Measurements from ENCODE around the gene LSM3.

The LSM3 gene

GRCh38 chr3:14170531-14171159 lies 8.0 kb upstream of the LSM3 start:
- no peak overlapping the region for H3K9ac ChIP-seq (ENCODE audit: low read depth in 1 of 2, low read length in 2 of 2)
- H3K36me3 ChIP-seq (ENCODE audit: control insufficient read depth in 1 of 2, insufficient read depth in 2 of 2, low read length in 2 of 2), result peaks cover 50 to 73% of the 10 kb centered on the region in 2 donors
- H3K9me3 ChIP-seq (ENCODE audit: control insufficient read depth in 1 of 2, low read length in 2 of 2), result no peaks in the 10 kb centered on the region
- H3K4me1 ChIP-seq (ENCODE audit: control insufficient read depth in 1 of 2, insufficient read depth in 2 of 2, low read length in 2 of 2), result peaks cover 4 to 13% of the 10 kb centered on the region in 2 donors
- no peak overlapping the region for H3K4me3 ChIP-seq (ENCODE audit: low read depth in 1 of 2, low read length in 2 of 2)
- H3K27ac ChIP-seq (ENCODE audit: low read depth, low read length), result no peak overlapping the region
- H3K27me3 ChIP-seq (ENCODE audit: control insufficient read depth in 1 of 2, insufficient read depth in 2 of 2, low read length in 2 of 2), result no peaks in the 10 kb centered on the region

GRCh38 chr3:14172496-14172895 lies 6.1 kb upstream of the LSM3 start:
- Histone ChIP-seq H3K4me3 (ENCODE audit: low read depth in 1 of 2, low read length in 2 of 2) (no peak overlapping the region), H3K36me3 (ENCODE audit: control insufficient read depth in 1 of 2, insufficient read depth in 2 of 2, low read length in 2 of 2) (peaks cover 39 to 55% of the 10 kb centered on the region in 2 donors), H3K27ac (ENCODE audit: low read depth, low read length) (no peak overlapping the region), H3K27me3 (ENCODE audit: control insufficient read depth in 1 of 2, insufficient read depth in 2 of 2, low read length in 2 of 2) (no peaks in the 10 kb centered on the region), H3K9ac (ENCODE audit: low read depth in 1 of 2, low read length in 2 of 2) (no peak overlapping the region), H3K9me3 (ENCODE audit: control insufficient read depth in 1 of 2, low read length in 2 of 2) (no peaks in the 10 kb centered on the region), H3K4me1 (ENCODE audit: control insufficient read depth in 1 of 2, insufficient read depth in 2 of 2, low read length in 2 of 2) (peaks cover 9 to 24% of the 10 kb centered on the region in 2 donors)

GRCh38 chr3:14174483-14174882 lies 4.1 kb upstream of the LSM3 start:
- Histone ChIP-seq H3K27me3 (ENCODE audit: control insufficient read depth in 1 of 2, insufficient read depth in 2 of 2, low read length in 2 of 2) (no peaks in the 10 kb centered on the region), H3K9ac (ENCODE audit: low read depth in 1 of 2, low read length in 2 of 2) (no peak overlapping the region), H3K4me3 (ENCODE audit: low read depth in 1 of 2, low read length in 2 of 2) (no peak overlapping the region), H3K27ac (ENCODE audit: low read depth, low read length) (no peak overlapping the region), H3K9me3 (ENCODE audit: control insufficient read depth in 1 of 2, low read length in 2 of 2) (no peaks in the 10 kb centered on the region), H3K36me3 (ENCODE audit: control insufficient read depth in 1 of 2, insufficient read depth in 2 of 2, low read length in 2 of 2) (peaks cover 20 to 35% of the 10 kb centered on the region in 2 donors), H3K4me1 (ENCODE audit: control insufficient read depth in 1 of 2, insufficient read depth in 2 of 2, low read length in 2 of 2) (peaks cover 16 to 31% of the 10 kb centered on the region in 2 donors)

- Histone ChIP-seq H3K4me3 (ENCODE audit: low read depth in 1 of 2, low read length in 2 of 2) (peak overlapping the region in 1 of 2 donors; percentile 31), H3K27me3 (ENCODE audit: control insufficient read depth in 1 of 2, insufficient read depth in 2 of 2, low read length in 2 of 2) (no peaks in the 10 kb centered on the region), H3K9me3 (ENCODE audit: control insufficient read depth in 1 of 2, low read length in 2 of 2) (no peaks in the 10 kb centered on the region)
These were observed 3.1 kb upstream of the LSM3 start for GRCh38 chr3:14175383-14176037.

GRCh38 chr3:14177580-14178246 lies 904 bp upstream of the LSM3 start:
- Histone ChIP-seq H3K4me1 (ENCODE audit: control insufficient read depth in 1 of 2, insufficient read depth in 2 of 2, low read length in 2 of 2) (peaks cover 20 to 39% of the 10 kb centered on the region in 2 donors), H3K4me3 (ENCODE audit: low read depth in 1 of 2, low read length in 2 of 2) (peak overlapping the region; percentile 91 to 99), H3K9ac (ENCODE audit: low read depth in 1 of 2, low read length in 2 of 2) (peak overlapping the region; percentile 97 to 98), H3K27ac (ENCODE audit: low read depth, low read length) (peak overlapping the region; percentile 93), H3K36me3 (ENCODE audit: control insufficient read depth in 1 of 2, insufficient read depth in 2 of 2, low read length in 2 of 2) (peaks cover 7 to 11% of the 10 kb centered on the region in 2 donors), H3K27me3 (ENCODE audit: control insufficient read depth in 1 of 2, insufficient read depth in 2 of 2, low read length in 2 of 2) (no peaks in the 10 kb centered on the region), H3K9me3 (ENCODE audit: control insufficient read depth in 1 of 2, low read length in 2 of 2) (no peaks in the 10 kb centered on the region)

More at GRCh38 chr3:14175383-14176037, 3.1 kb upstream of the LSM3 start:
- Histone ChIP-seq H3K36me3 (ENCODE audit: control insufficient read depth in 1 of 2, insufficient read depth in 2 of 2, low read length in 2 of 2) (peaks cover 10 to 25% of the 10 kb centered on the region in 2 donors), H3K27ac (ENCODE audit: low read depth, low read length) (no peak overlapping the region), H3K4me1 (ENCODE audit: control insufficient read depth in 1 of 2, insufficient read depth in 2 of 2, low read length in 2 of 2) (peaks cover 20 to 36% of the 10 kb centered on the region in 2 donors), H3K9ac (ENCODE audit: low read depth in 1 of 2, low read length in 2 of 2) (no peak overlapping the region)

GRCh38 chr3:14179114-14179465 lies 473 bp downstream of the LSM3 start:
- peaks cover 20 to 44% of the 10 kb centered on the region in 2 donors for H3K4me1 ChIP-seq (ENCODE audit: control insufficient read depth in 1 of 2, insufficient read depth in 2 of 2, low read length in 2 of 2)
- H3K36me3 ChIP-seq (ENCODE audit: control insufficient read depth in 1 of 2, insufficient read depth in 2 of 2, low read length in 2 of 2), result peaks cover 10 to 20% of the 10 kb centered on the region in 2 donors

GRCh38 chr3:14179795-14180194 lies 1.2 kb downstream of the LSM3 start:
- Histone ChIP-seq H3K4me3 (ENCODE audit: low read depth in 1 of 2, low read length in 2 of 2) (peak overlapping the region; percentile 95 to 99), H3K27me3 (ENCODE audit: control insufficient read depth in 1 of 2, insufficient read depth in 2 of 2, low read length in 2 of 2) (no peaks in the 10 kb centered on the region), H3K9ac (ENCODE audit: low read depth in 1 of 2, low read length in 2 of 2) (peak overlapping the region in 1 of 2 donors; percentile 98), H3K9me3 (ENCODE audit: control insufficient read depth in 1 of 2, low read length in 2 of 2) (no peaks in the 10 kb centered on the region), H3K27ac (ENCODE audit: low read depth, low read length) (no peak overlapping the region), H3K36me3 (ENCODE audit: control insufficient read depth in 1 of 2, insufficient read depth in 2 of 2, low read length in 2 of 2) (peaks cover 11 to 22% of the 10 kb centered on the region in 2 donors), H3K4me1 (ENCODE audit: control insufficient read depth in 1 of 2, insufficient read depth in 2 of 2, low read length in 2 of 2) (peaks cover 20 to 39% of the 10 kb centered on the region in 2 donors)

More at GRCh38 chr3:14179114-14179465, 473 bp downstream of the LSM3 start:
- H3K4me3 ChIP-seq (ENCODE audit: low read depth in 1 of 2, low read length in 2 of 2), result peak overlapping the region; percentile 95 to 99
- no peaks in the 10 kb centered on the region for H3K27me3 ChIP-seq (ENCODE audit: control insufficient read depth in 1 of 2, insufficient read depth in 2 of 2, low read length in 2 of 2)
- peak overlapping the region; percentile 87 to 98 for H3K9ac ChIP-seq (ENCODE audit: low read depth in 1 of 2, low read length in 2 of 2)
- no peaks in the 10 kb centered on the region for H3K9me3 ChIP-seq (ENCODE audit: control insufficient read depth in 1 of 2, low read length in 2 of 2)
- peak overlapping the region; percentile 68 for H3K27ac ChIP-seq (ENCODE audit: low read depth, low read length)

- no peak overlapping the region for H3K9ac ChIP-seq (ENCODE audit: low read depth in 1 of 2, low read length in 2 of 2)
- H3K4me1 ChIP-seq (ENCODE audit: control insufficient read depth in 1 of 2, insufficient read depth in 2 of 2, low read length in 2 of 2), result peaks cover 16 to 25% of the 10 kb centered on the region in 2 donors
These were observed 2.6 kb downstream of the LSM3 start for GRCh38 chr3:14181253-14181652.

GRCh38 chr3:14183015-14183577 lies 4.5 kb downstream of the LSM3 start:
- H3K36me3 ChIP-seq (ENCODE audit: control insufficient read depth in 1 of 2, insufficient read depth in 2 of 2, low read length in 2 of 2), result peaks cover 25 to 49% of the 10 kb centered on the region in 2 donors
- H3K9ac ChIP-seq (ENCODE audit: low read depth in 1 of 2, low read length in 2 of 2), result no peak overlapping the region
- no peak overlapping the region for H3K4me3 ChIP-seq (ENCODE audit: low read depth in 1 of 2, low read length in 2 of 2)
- H3K27ac ChIP-seq (ENCODE audit: low read depth, low read length), result no peak overlapping the region
- H3K27me3 ChIP-seq (ENCODE audit: control insufficient read depth in 1 of 2, insufficient read depth in 2 of 2, low read length in 2 of 2), result no peaks in the 10 kb centered on the region
- H3K9me3 ChIP-seq (ENCODE audit: control insufficient read depth in 1 of 2, low read length in 2 of 2), result no peaks in the 10 kb centered on the region
- peaks cover 9 to 15% of the 10 kb centered on the region in 2 donors for H3K4me1 ChIP-seq (ENCODE audit: control insufficient read depth in 1 of 2, insufficient read depth in 2 of 2, low read length in 2 of 2)

More at GRCh38 chr3:14181253-14181652, 2.6 kb downstream of the LSM3 start:
- Histone ChIP-seq H3K27ac (ENCODE audit: low read depth, low read length) (no peak overlapping the region), H3K4me3 (ENCODE audit: low read depth in 1 of 2, low read length in 2 of 2) (no peak overlapping the region), H3K9me3 (ENCODE audit: control insufficient read depth in 1 of 2, low read length in 2 of 2) (no peaks in the 10 kb centered on the region), H3K27me3 (ENCODE audit: control insufficient read depth in 1 of 2, insufficient read depth in 2 of 2, low read length in 2 of 2) (no peaks in the 10 kb centered on the region), H3K36me3 (ENCODE audit: control insufficient read depth in 1 of 2, insufficient read depth in 2 of 2, low read length in 2 of 2) (peaks cover 17 to 30% of the 10 kb centered on the region in 2 donors)
